ENCODE results near the gene NUDT15.

- no peak for TF ChIP-seq CTCF (IDR thresholded peaks at IDR 0.05; ENCODE audit: low read length)
- no peak for TF ChIP-seq EZH2 (IDR thresholded peaks at IDR 0.05; ENCODE audit: borderline replicate concordance, low read length)
Observed at GRCh38 chr13:48028066-48028465, 9.5 kb upstream of the NUDT15 start.
